Mucosa of stomach (tissue), 1 donor: Measurements from ENCODE around the gene BOK.
"Not testable (repeated sequence)": the region's sequence is repeated elsewhere in the genome, so short reads cannot be mapped to it uniquely, and the experiment has no call there.

Experiments used
- H3K27me3 ChIP-seq: one replicate; pipeline ENCODE4 v1.7.0; 2013; ENCODE audit warnings: mild to moderate bottlenecking, low read length; ENCODE audit not compliant: control insufficient read depth, insufficient read depth
- H3K36me3 ChIP-seq: one replicate; pipeline ENCODE4 v1.7.0; 2013; ENCODE audit warnings: low read length; ENCODE audit not compliant: control insufficient read depth, insufficient read depth
- H3K4me1 ChIP-seq: one replicate; pipeline ENCODE4 v1.7.0; 2013; ENCODE audit warnings: mild to moderate bottlenecking, low read length; ENCODE audit not compliant: control insufficient read depth, insufficient read depth
- H3K4me3 ChIP-seq: one replicate; pipeline ENCODE4 v1.7.0; 2013; ENCODE audit warnings: low read length
- H3K9ac ChIP-seq: one replicate; pipeline ENCODE4 v1.7.0; 2013; ENCODE audit warnings: mild to moderate bottlenecking, low read length, moderate library complexity
- H3K9me3 ChIP-seq: one replicate; pipeline ENCODE4 v1.7.0; 2013; ENCODE audit warnings: mild to moderate bottlenecking, low read length, moderate library complexity; ENCODE audit not compliant: control insufficient read depth
- donor health status: Pancreatic carcinoma.

BOK gene

DNA sequence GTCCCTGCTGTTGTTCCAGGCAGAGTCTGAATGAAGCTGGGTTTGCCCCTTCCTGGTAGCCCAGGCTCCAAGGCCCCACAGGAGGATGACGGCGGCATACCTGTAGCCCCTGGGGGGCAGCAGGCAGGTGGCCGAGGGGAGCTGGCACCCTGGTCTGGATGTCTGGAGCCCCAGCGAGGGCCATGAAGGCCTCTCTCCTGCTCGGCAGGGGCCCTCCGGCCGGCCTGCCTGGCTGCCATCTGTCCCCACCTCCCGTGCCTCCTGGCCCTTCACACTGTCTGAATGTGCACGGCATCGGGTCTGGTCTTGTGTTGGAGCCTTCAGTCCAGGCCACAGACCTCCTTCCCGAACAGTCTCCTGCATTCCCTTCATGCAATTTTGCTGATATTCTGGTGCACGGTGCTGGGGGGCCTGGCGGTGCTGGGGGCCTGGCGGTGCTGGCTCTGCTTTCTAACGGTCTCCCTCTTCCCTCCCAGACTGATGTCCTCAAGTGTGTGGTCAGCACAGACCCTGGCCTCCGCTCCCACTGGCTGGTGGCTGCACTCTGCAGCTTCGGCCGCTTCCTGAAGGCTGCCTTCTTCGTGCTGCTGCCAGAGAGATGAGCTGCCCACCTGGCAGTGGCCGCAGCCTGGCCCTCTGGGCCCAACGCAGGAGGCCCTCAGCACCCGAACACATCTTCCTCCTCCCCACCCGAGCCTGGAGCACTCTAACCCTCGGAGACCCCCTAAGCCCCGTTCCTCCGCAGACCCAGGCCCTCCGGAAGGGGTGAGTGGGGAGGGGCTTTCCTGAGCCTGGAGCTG is 13.5 kb downstream of the BOK start:
- no peaks in the 10 kb centered on the region for H3K4me1 ChIP-seq
- no peak overlapping the region for H3K9ac ChIP-seq
- no peaks in the 10 kb centered on the region for H3K27me3 ChIP-seq
- no peaks in the 10 kb centered on the region for H3K36me3 ChIP-seq
- H3K4me3 ChIP-seq, result no peak overlapping the region
- no peaks in the 10 kb centered on the region for H3K9me3 ChIP-seq

DNA sequence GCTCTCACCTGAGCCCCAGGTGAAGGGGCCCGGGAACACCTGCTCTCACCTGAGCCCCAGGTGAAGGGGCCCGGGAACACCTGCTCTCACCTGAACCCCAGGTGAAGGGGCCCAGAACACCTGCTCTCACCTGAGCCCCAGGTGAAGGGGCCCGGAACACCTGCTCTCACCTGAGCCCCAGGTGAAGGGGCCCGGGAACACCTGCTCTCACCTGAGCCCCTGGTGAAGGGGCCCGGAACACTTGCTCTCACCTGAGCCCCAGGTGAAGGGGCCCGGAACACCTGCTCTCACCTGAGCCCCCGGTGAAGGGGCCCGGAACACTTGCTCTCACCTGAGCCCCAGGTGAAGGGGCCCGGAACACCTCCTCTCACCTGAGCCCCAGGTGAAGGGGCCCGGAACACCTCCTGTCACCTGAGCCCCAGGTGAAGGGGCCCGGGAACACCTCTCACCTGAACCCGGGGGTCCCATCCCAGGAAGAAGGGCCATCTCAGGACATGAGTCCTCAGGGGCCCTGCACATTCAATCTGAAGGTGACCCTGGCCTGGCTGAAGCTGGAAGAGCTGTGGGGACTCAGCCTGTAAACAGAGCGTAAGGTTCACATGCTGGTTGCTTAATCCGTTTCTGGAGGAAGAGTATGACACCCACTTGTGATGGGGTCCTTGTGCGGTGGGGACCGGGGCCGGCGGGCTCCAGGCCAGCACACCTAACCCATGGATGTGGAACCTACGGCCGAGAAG is 14.5 kb downstream of the BOK start:
- not testable (repeated sequence) for H3K36me3 ChIP-seq, H3K9me3 ChIP-seq, H3K9ac ChIP-seq, H3K27me3 ChIP-seq, H3K4me3 ChIP-seq, H3K4me1 ChIP-seq

DNA sequence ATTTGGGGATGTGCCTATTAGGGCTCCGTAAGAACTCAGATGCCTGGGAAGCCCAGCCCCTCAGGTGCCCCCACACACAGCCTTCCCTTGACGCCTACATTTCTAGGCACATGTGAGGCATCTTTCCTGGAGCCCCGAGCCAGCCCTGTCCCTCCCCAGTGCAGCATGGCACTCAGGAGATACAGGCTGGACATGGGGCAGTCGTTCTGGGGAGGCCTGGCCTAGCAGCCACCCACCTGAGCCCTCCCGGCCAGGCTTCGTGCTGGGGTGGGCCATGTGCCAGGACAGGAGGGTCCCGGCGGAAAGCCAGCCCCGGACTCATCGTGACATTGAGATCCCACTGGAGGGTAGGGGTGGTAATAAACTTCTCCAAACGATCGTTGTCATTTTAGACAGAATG is 15.2 kb downstream of the BOK start:
- Histone ChIP-seq H3K4me1 (no peaks in the 10 kb centered on the region), H3K9me3 (no peaks in the 10 kb centered on the region), H3K27me3 (no peaks in the 10 kb centered on the region), H3K9ac (no peak overlapping the region), H3K4me3 (no peak overlapping the region), H3K36me3 (no peaks in the 10 kb centered on the region)

- Histone ChIP-seq H3K9ac (no peak overlapping the region), H3K9me3 (no peaks in the 10 kb centered on the region), H3K4me1 (no peaks in the 10 kb centered on the region), H3K4me3 (no peak overlapping the region), H3K27me3 (no peaks in the 10 kb centered on the region), H3K36me3 (no peaks in the 10 kb centered on the region)
Measured at GRCh38 chr2:241574911-241575623, 16.5 kb downstream of the BOK start.

- Histone ChIP-seq H3K4me1 (no peaks in the 10 kb centered on the region), H3K27me3 (no peaks in the 10 kb centered on the region), H3K9ac (no peak overlapping the region), H3K36me3 (no peaks in the 10 kb centered on the region), H3K9me3 (no peaks in the 10 kb centered on the region), H3K4me3 (no peak overlapping the region)
Measured at GRCh38 chr2:241575624-241576292, 17.2 kb downstream of the BOK start.

DNA sequence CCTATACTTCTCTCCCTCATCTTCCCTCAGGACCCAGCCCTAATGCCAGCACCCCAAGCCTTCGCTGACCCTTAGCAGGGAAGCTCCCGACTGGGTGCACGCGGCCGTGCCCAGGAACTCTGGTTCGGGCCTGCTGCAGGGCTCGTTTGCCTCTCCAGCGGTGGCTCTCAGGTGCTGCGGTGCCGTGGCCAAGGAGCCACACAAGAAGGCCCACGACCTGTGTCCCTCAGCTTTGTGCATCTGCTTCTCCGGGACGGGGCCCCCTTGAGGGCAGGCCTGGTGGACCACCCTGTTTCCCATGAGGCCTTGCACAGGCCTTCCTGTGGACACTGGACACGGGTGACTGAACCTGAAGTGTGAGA is 17.7 kb downstream of the BOK start:
- no peak overlapping the region for H3K9ac ChIP-seq
- H3K9me3 ChIP-seq, result no peaks in the 10 kb centered on the region
- H3K27me3 ChIP-seq, result no peaks in the 10 kb centered on the region

DNA sequence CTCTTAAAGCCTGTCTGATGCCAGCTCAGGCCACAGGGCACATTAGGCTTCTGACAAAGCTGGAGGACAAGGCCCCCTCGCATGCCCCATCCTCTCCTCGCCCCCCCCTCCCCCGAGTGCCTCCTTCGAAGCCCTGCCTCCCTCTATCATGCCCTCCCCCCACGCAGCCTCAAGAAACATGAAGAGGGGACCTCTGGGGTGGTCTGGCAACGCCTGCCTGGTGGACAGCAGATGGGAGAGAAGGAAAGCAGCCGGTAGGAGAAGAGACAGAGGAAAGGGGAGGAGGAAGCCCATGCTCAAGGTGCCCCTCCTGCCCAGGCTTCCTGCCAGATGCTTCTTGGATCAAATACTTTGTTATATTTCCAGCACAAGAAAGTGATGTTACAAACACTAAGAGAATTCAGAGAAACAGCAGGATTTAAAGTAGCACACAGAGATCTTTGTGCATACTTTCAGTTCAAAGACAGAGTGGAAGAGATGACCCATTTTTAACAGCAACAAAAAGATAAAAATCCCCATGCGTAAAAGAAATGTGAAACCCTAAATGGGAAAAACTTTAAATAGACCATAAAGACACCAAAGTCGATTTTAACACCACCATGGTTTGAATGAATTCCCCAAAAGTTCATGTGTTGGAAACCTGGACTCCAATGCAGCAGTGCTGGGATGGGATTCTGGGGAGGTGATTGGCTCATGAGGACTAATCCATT is 19.0 kb downstream of the BOK start:
- no peaks in the 10 kb centered on the region for H3K9me3 ChIP-seq
- peaks cover 3% of the 10 kb centered on the region for H3K36me3 ChIP-seq
- no peaks in the 10 kb centered on the region for H3K27me3 ChIP-seq
- no peak overlapping the region for H3K4me3 ChIP-seq
- H3K9ac ChIP-seq, result no peak overlapping the region
- no peaks in the 10 kb centered on the region for H3K4me1 ChIP-seq

More for the DNA sequence above, 17.7 kb downstream of the BOK start:
- Histone ChIP-seq H3K4me3 (no peak overlapping the region), H3K36me3 (no peaks in the 10 kb centered on the region), H3K4me1 (no peaks in the 10 kb centered on the region)

DNA sequence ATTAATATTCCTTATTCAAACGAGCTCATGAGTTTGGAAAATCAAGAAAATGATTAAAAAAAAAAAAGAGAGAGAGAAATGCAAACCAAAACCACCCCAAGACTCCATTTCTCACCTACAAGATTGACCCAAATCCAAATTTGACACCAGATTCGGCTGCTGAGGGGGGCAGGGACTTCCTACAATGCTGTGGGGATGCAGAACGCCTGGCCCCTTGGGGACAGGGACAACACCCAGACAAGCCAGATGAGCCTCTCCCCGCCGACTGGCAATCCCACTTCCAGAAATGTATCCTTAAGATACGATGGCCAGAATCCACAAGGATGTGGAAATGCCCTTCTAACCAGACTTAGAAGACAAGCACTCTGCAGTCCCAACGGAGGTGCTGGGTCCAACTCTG is 20.7 kb downstream of the BOK start:
- Histone ChIP-seq H3K4me1 (no peaks in the 10 kb centered on the region), H3K9me3 (no peaks in the 10 kb centered on the region), H3K36me3 (peaks cover 8% of the 10 kb centered on the region), H3K4me3 (no peak overlapping the region), H3K9ac (no peak overlapping the region), H3K27me3 (no peaks in the 10 kb centered on the region)

DNA sequence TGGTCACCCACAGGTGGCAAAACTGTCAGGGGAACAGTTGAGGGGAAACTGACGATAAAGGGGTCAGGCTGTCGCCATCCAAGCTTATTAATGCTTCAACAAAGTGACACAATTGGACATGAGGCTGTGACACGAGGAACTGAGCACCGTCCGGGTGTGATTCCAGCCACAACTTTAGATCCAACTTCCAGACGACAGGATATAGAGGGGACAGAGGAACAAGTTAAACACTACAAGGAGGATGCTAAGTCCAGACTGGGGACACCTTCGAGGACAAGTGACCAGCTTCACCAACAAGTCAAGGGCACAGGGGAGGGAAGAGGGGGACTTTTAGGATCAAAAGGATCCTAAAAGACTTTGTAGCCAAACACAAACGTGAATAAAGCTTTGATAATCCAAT is 23.8 kb downstream of the BOK start:
- peaks cover 8% of the 10 kb centered on the region for H3K36me3 ChIP-seq
- no peaks in the 10 kb centered on the region for H3K27me3 ChIP-seq
- H3K9me3 ChIP-seq, result peaks cover 9% of the 10 kb centered on the region

GRCh38 chr2:241582806-241583205 is 24.3 kb downstream of the BOK start:
- Histone ChIP-seq H3K27me3 (no peaks in the 10 kb centered on the region), H3K36me3 (peaks cover 8% of the 10 kb centered on the region), H3K4me1 (no peaks in the 10 kb centered on the region), H3K9me3 (peaks cover 10% of the 10 kb centered on the region), H3K4me3 (no peak overlapping the region), H3K9ac (no peak overlapping the region)

More for the DNA sequence above, 23.8 kb downstream of the BOK start:
- Histone ChIP-seq H3K4me3 (no peak overlapping the region), H3K4me1 (no peaks in the 10 kb centered on the region), H3K9ac (no peak overlapping the region)

DNA sequence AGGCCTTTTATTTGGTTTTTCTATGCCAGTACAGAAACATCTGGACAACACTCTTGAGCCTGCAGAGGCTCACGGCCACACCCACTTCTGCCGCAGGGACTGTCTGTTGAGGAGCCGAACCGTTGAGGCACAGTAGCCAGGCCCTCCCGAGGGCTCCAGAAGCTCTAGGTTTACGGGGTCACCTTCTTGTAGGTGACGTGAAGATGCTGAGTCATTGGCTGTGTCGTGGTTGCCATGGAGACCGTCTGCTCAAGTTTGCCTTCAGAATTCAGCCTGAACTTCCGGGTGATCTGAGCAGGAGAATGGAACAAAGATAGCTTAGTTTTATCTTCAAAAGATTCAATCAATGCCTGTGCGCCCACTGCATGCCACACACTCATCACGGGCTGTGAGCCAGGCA is 25.9 kb downstream of the BOK start:
- H3K9ac ChIP-seq, result no peak overlapping the region
- H3K36me3 ChIP-seq, result peaks cover 8% of the 10 kb centered on the region
- H3K9me3 ChIP-seq, result peaks cover 10% of the 10 kb centered on the region
- no peak overlapping the region for H3K4me3 ChIP-seq
- H3K4me1 ChIP-seq, result no peaks in the 10 kb centered on the region
- no peaks in the 10 kb centered on the region for H3K27me3 ChIP-seq
